Tibial nerve (tissue), 3 donors: ENCODE measurements around the gene GDPD5.

Source experiments
- EP300 ChIP-seq, 2 donors: sonication (generic); formaldehyde crosslinking; IDR thresholded peaks; one replicate each; pipeline ENCODE4 v1.6.1; 2017; ENCODE audit warnings: antibody characterized with exemption in 2 of 2, mild to moderate bottlenecking in 1 of 2
- POLR2A ChIP-seq, 2 donors: fragments of 450-650 bp; IDR thresholded peaks; one replicate each; pipeline ENCODE4 v1.6.1; 2017; ENCODE audit warnings: antibody characterized with exemption in 2 of 2, mild to moderate bottlenecking in 2 of 2, moderate library complexity in 2 of 2

DNA sequence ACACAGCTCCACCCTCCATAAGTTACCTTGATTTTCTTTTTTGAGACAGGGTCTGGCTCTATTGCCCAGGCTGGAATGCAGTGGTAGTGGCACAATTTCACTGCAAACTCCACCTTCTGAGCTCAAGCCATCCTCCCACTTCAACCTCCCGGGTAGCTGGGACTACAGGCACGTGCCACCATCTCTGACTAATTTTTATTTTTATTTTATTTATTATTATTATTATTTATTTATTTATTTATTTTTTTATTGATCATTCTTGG, 116.9 kb downstream of the GDPD5 start:
- no peak for TF ChIP-seq POLR2A (IDR thresholded peaks at IDR 0.05)
- TF ChIP-seq EP300 (IDR thresholded peaks at IDR 0.05): no peak
